ENCODE results near the gene GIPC2. TPM values are rescaled to one million over a fixed set of nuclear protein-coding genes. Genes with fewer than 3 reads are reported as not detected.
A peak's percentile ranks its signal among the peaks of the same experiment; 100 is the strongest.
"Not testable (repeated sequence)": the region's sequence is repeated elsewhere in the genome, so short reads cannot be mapped to it uniquely, and the experiment has no call there.

GIPC2 gene
- total RNA-seq, 2 experiments from 2014 or later = 0.44 to 0.74 TPM

- Mint-ChIP-seq H3K27me3 (no peaks in the 10 kb centered on the region), H3K36me3 (peaks cover 7% of the 10 kb centered on the region), H3K4me1 (peaks cover 27% of the 10 kb centered on the region), H3K4me3 (no peak overlapping the region), H3K27ac (no peak overlapping the region), H3K9me3 (no peaks in the 10 kb centered on the region)
- POLR2A ChIA-PET = interaction anchor here (0.6 kb wide), 1 partner anchor 327 kb away, joined by 3 read pairs; no protein-coding TSS in a partner anchor
- DNase-seq (no peak), ATAC-seq (ENCODE audit: low read depth) (no peak)
Measured at GRCh38 chr1:78009836-78010235, 35.9 kb upstream of the GIPC2 start.

GRCh38 chr1:78011050-78011449, 34.7 kb upstream of the GIPC2 start:
- POLR2A ChIA-PET = interaction anchor here (0.7 kb wide), 1 partner anchor 86 kb away, joined by 4 read pairs; no protein-coding TSS in a partner anchor
- Mint-ChIP-seq H3K9me3 (no peaks in the 10 kb centered on the region), H3K27me3 (no peaks in the 10 kb centered on the region), H3K36me3 (peaks cover 10% of the 10 kb centered on the region), H3K4me3 (no peak overlapping the region), H3K27ac (no peak overlapping the region), H3K4me1 (peaks cover 26% of the 10 kb centered on the region)
- ATAC-seq (ENCODE audit: low read depth) (no peak), DNase-seq (no peak)

- Mint-ChIP-seq H3K27me3 (no peaks in the 10 kb centered on the region), H3K4me3 (no peak overlapping the region), H3K27ac (no peak overlapping the region), H3K9me3 (no peaks in the 10 kb centered on the region), H3K36me3 (peaks cover 14% of the 10 kb centered on the region), H3K4me1 (peaks cover 8% of the 10 kb centered on the region)
- POLR2A ChIA-PET = interaction anchor here (1.6 kb wide), 1 partner anchor 9 kb away, joined by 6 read pairs; the partner anchor contains the start of gene DNAJB4
- DNase-seq = no peak
- no peak for ATAC-seq (ENCODE audit: low read depth)
Measured at GRCh38 chr1:78015148-78015547, 30.6 kb upstream of the GIPC2 start.

GRCh38 chr1:78019024-78019423, 26.7 kb upstream of the GIPC2 start:
- DNase-seq = no peak
- Mint-ChIP-seq H3K9me3 (no peaks in the 10 kb centered on the region), H3K4me1 (peaks cover 1% of the 10 kb centered on the region), H3K36me3 (peaks cover 7% of the 10 kb centered on the region), H3K27ac (no peak overlapping the region), H3K4me3 (no peak overlapping the region), H3K27me3 (no peaks in the 10 kb centered on the region)
- POLR2A ChIA-PET = no interaction called here
- no peak for ATAC-seq (ENCODE audit: low read depth)

- H3K36me3 Mint-ChIP-seq; H3K4me3 Mint-ChIP-seq; H3K27ac Mint-ChIP-seq; DNase-seq; ATAC-seq (ENCODE audit: low read depth); H3K27me3 Mint-ChIP-seq; H3K4me1 Mint-ChIP-seq; H3K9me3 Mint-ChIP-seq; POLR2A ChIA-PET: not testable (repeated sequence)
Measured at GRCh38 chr1:78021134-78021533, 24.6 kb upstream of the GIPC2 start.

GRCh38 chr1:78029793-78030192, 16.0 kb upstream of the GIPC2 start:
- POLR2A ChIA-PET = no interaction called here
- no peaks in the 10 kb centered on the region for H3K4me1 Mint-ChIP-seq

GRCh38 chr1:78032996-78033796, 12.6 kb upstream of the GIPC2 start:
- Mint-ChIP-seq H3K4me3 (no peak overlapping the region), H3K9me3 (no peaks in the 10 kb centered on the region), H3K4me1 (no peaks in the 10 kb centered on the region), H3K36me3 (no peaks in the 10 kb centered on the region), H3K27ac (no peak overlapping the region), H3K27me3 (peaks cover 7% of the 10 kb centered on the region)
- no peak for ATAC-seq (ENCODE audit: low read depth)
- POLR2A ChIA-PET = no interaction called here
- no peak for DNase-seq

More at GRCh38 chr1:78029793-78030192, 16.0 kb upstream of the GIPC2 start:
- Mint-ChIP-seq H3K36me3 (no peaks in the 10 kb centered on the region), H3K27ac (no peak overlapping the region), H3K4me3 (no peak overlapping the region), H3K27me3 (peaks cover 6% of the 10 kb centered on the region), H3K9me3 (no peaks in the 10 kb centered on the region)
- no peak for DNase-seq
- ATAC-seq (ENCODE audit: low read depth) = no peak

GRCh38 chr1:78033797-78034172, 12.0 kb upstream of the GIPC2 start:
- H3K4me1 Mint-ChIP-seq = no peaks in the 10 kb centered on the region
- POLR2A ChIA-PET = no interaction called here
- no peaks in the 10 kb centered on the region for H3K9me3 Mint-ChIP-seq
- ATAC-seq (ENCODE audit: low read depth) (no peak), DNase-seq (no peak)
- H3K27ac Mint-ChIP-seq = no peak overlapping the region
- no peaks in the 10 kb centered on the region for H3K36me3 Mint-ChIP-seq
- peaks cover 7% of the 10 kb centered on the region for H3K27me3 Mint-ChIP-seq
- H3K4me3 Mint-ChIP-seq = no peak overlapping the region

- H3K9me3 Mint-ChIP-seq = no peaks in the 10 kb centered on the region
- H3K27me3 Mint-ChIP-seq = peaks cover 7% of the 10 kb centered on the region
- no peaks in the 10 kb centered on the region for H3K36me3 Mint-ChIP-seq
- POLR2A ChIA-PET = no interaction called here
- no peaks in the 10 kb centered on the region for H3K4me1 Mint-ChIP-seq
- no peak overlapping the region for H3K27ac Mint-ChIP-seq
- no peak overlapping the region for H3K4me3 Mint-ChIP-seq
- no peak for DNase-seq
- ATAC-seq (ENCODE audit: low read depth) = no peak
Measured at GRCh38 chr1:78035121-78035520, 10.6 kb upstream of the GIPC2 start.

- ATAC-seq (ENCODE audit: low read depth) = no peak
- Mint-ChIP-seq H3K9me3 (no peaks in the 10 kb centered on the region), H3K36me3 (no peaks in the 10 kb centered on the region), H3K4me1 (peaks cover 7% of the 10 kb centered on the region), H3K27ac (no peak overlapping the region), H3K4me3 (no peak overlapping the region), H3K27me3 (peaks cover 7% of the 10 kb centered on the region)
- no peak for DNase-seq
- POLR2A ChIA-PET = no interaction called here
Measured at GRCh38 chr1:78036450-78036849, 9.3 kb upstream of the GIPC2 start.

- H3K9me3 Mint-ChIP-seq = no peaks in the 10 kb centered on the region
- no peak overlapping the region for H3K4me3 Mint-ChIP-seq
- DNase-seq (no peak), ATAC-seq (ENCODE audit: low read depth) (no peak)
- POLR2A ChIA-PET = no interaction called here
- H3K27ac Mint-ChIP-seq = no peak overlapping the region
- no peaks in the 10 kb centered on the region for H3K36me3 Mint-ChIP-seq
- peaks cover 7% of the 10 kb centered on the region for H3K4me1 Mint-ChIP-seq
- H3K27me3 Mint-ChIP-seq = peaks cover 7% of the 10 kb centered on the region
Measured at GRCh38 chr1:78038071-78038470, 7.7 kb upstream of the GIPC2 start.

GRCh38 chr1:78038491-78038939, 7.3 kb upstream of the GIPC2 start:
- Mint-ChIP-seq H3K27ac (no peak overlapping the region), H3K27me3 (peaks cover 7% of the 10 kb centered on the region)

GRCh38 chr1:78040484-78041089, 5.2 kb upstream of the GIPC2 start:
- ATAC-seq (ENCODE audit: low read depth) = peak; percentile 36
- H3K27me3 Mint-ChIP-seq = peaks cover 17% of the 10 kb centered on the region
- H3K27ac Mint-ChIP-seq = no peak overlapping the region
- H3K4me1 Mint-ChIP-seq = peaks cover 18% of the 10 kb centered on the region
- no peaks in the 10 kb centered on the region for H3K9me3 Mint-ChIP-seq
- POLR2A ChIA-PET = no interaction called here
- H3K4me3 Mint-ChIP-seq = peak overlapping the region; percentile 29
- no peak for DNase-seq
- peaks cover 2% of the 10 kb centered on the region for H3K36me3 Mint-ChIP-seq

More at GRCh38 chr1:78038491-78038939, 7.3 kb upstream of the GIPC2 start:
- H3K4me1 Mint-ChIP-seq = peaks cover 7% of the 10 kb centered on the region
- no peaks in the 10 kb centered on the region for H3K9me3 Mint-ChIP-seq
- no peak overlapping the region for H3K4me3 Mint-ChIP-seq
- POLR2A ChIA-PET = no interaction called here
- ATAC-seq (ENCODE audit: low read depth) (no peak), DNase-seq (no peak)
- no peaks in the 10 kb centered on the region for H3K36me3 Mint-ChIP-seq

GRCh38 chr1:78043436-78043835, 2.3 kb upstream of the GIPC2 start:
- Mint-ChIP-seq H3K4me3 (no peak overlapping the region), H3K27ac (no peak overlapping the region), H3K36me3 (peaks cover 2% of the 10 kb centered on the region), H3K27me3 (peaks cover 30% of the 10 kb centered on the region), H3K4me1 (peaks cover 27% of the 10 kb centered on the region), H3K9me3 (no peaks in the 10 kb centered on the region)
- ATAC-seq (ENCODE audit: low read depth) = no peak
- no peak for DNase-seq
- POLR2A ChIA-PET = no interaction called here
